OCI-LY1 (cell line): ENCODE data around the gene SLC41A2.

Experiments used
- H2AFZ ChIP-seq: fragments of 200-600 bp; sonication (generic), shearing (Covaris generic); 2 replicates; pipeline ENCODE4 v1.6.0; 2014; ENCODE audit warnings: antibody characterized with exemption, mild to moderate bottlenecking, low read length
- H3F3A ChIP-seq: fragments of 200-600 bp; sonication (generic), shearing (Covaris generic); 2 replicates; pipeline ENCODE4 v1.6.0; 2014; ENCODE audit warnings: mild to moderate bottlenecking, antibody characterized with exemption, low read length, moderate library complexity; ENCODE audit not compliant: insufficient read depth
- H3K27ac ChIP-seq: fragments of 200-600 bp; sonication (generic); 2 replicates; pipeline ENCODE4 v1.5.1; 2014; ENCODE audit warnings: low read length, mixed run types, mild to moderate bottlenecking, low read depth; ENCODE audit not compliant: poor library complexity, severe bottlenecking
- H3K27me3 ChIP-seq: fragments of 200-600 bp; sonication (generic); 2 replicates; pipeline ENCODE4 v1.6.0; 2014; ENCODE audit warnings: antibody characterized with exemption, mild to moderate bottlenecking, low read length, moderate library complexity; ENCODE audit not compliant: insufficient read depth
- H3K36me3 ChIP-seq: fragments of 200-600 bp; sonication (generic); 2 replicates; pipeline ENCODE4 v1.6.1; 2014; ENCODE audit warnings: mild to moderate bottlenecking, antibody characterized with exemption, low read length, moderate library complexity, mixed read lengths; ENCODE audit not compliant: insufficient read depth
- H3K4me1 ChIP-seq: fragments of 200-600 bp; sonication (generic); 2 replicates; pipeline ENCODE4 v1.5.1; 2014; ENCODE audit warnings: mild to moderate bottlenecking, low read length, moderate library complexity; ENCODE audit not compliant: insufficient read depth, severe bottlenecking
- H3K4me2 ChIP-seq: fragments of 200-600 bp; sonication (generic), shearing (Covaris generic); 2 replicates; pipeline ENCODE4 v1.6.1; 2014; ENCODE audit warnings: low read length
- H3K4me3 ChIP-seq: fragments of 200-600 bp; sonication (generic); 2 replicates; pipeline ENCODE4 v1.5.1; 2014; ENCODE audit warnings: low read length, low read depth, mild to moderate bottlenecking, mixed read lengths; ENCODE audit not compliant: poor library complexity, severe bottlenecking
- H3K79me2 ChIP-seq: fragments of 200-600 bp; shearing (Covaris generic); 2 replicates; pipeline ENCODE4 v1.6.1; 2016; ENCODE audit warnings: mixed run types, low read length, mixed read lengths; ENCODE audit not compliant: insufficient read depth
- H3K9ac ChIP-seq: fragments of 200-600 bp; sonication (generic), shearing (Covaris generic); 2 replicates; pipeline ENCODE4 v1.6.1; 2014; ENCODE audit warnings: mild to moderate bottlenecking, low read length, mixed read lengths
- H3K9me2 ChIP-seq: fragments of 200-600 bp; sonication (generic), shearing (Covaris generic); 2 replicates; pipeline ENCODE4 v1.6.1; 2014; ENCODE audit warnings: low read depth, mild to moderate bottlenecking, low read length, mixed read lengths
- H3K9me3 ChIP-seq: fragments of 200-600 bp; shearing (Covaris generic); 2 replicates; pipeline ENCODE4 v1.6.1; 2014; ENCODE audit warnings: low read length, mixed read lengths
- H4K20me1 ChIP-seq: fragments of 200-600 bp; sonication (generic), shearing (Covaris generic); 2 replicates; pipeline ENCODE4 v1.6.0; 2016; ENCODE audit warnings: mild to moderate bottlenecking, low read length; ENCODE audit not compliant: insufficient read depth
- CTCF ChIP-seq: fragments of 200-600 bp; sonication (generic), shearing (Covaris generic); IDR thresholded peaks from 2 replicates; pipeline ENCODE4 v1.5.1; 2017; ENCODE audit warnings: mild to moderate bottlenecking, antibody characterized with exemption, low read length, moderate library complexity, mixed read lengths
- EZH2 ChIP-seq: fragments of 200-600 bp; sonication (generic), shearing (Covaris generic); IDR thresholded peaks from 2 replicates; pipeline ENCODE4 v1.8.0; 2017; ENCODE audit warnings: borderline replicate concordance, mixed run types, mild to moderate bottlenecking, antibody characterized with exemption, low read length, moderate library complexity, mixed read lengths

Gene SLC41A2

GRCh38 chr12:104964167-104964855, 6.2 kb upstream of the SLC41A2 start:
- Histone ChIP-seq H3K9me2 (no peaks in the 10 kb centered on the region), H4K20me1 (no peaks in the 10 kb centered on the region), H3K27ac (no peak overlapping the region), H3K27me3 (no peaks in the 10 kb centered on the region), H3K4me1 (peaks cover under 1% of the 10 kb centered on the region), H3F3A (no peaks in the 10 kb centered on the region), H3K79me2 (no peaks in the 10 kb centered on the region), H3K9me3 (no peaks in the 10 kb centered on the region), H3K36me3 (no peaks in the 10 kb centered on the region), H2AFZ (no peak overlapping the region), H3K9ac (no peak overlapping the region), H3K4me2 (no peak overlapping the region), H3K4me3 (no peak overlapping the region)
- no peak for TF ChIP-seq CTCF
- TF ChIP-seq EZH2: no peak

- H3K9me3 ChIP-seq: no peaks in the 10 kb centered on the region
- no peak overlapping the region for H2AFZ ChIP-seq
- H3K27ac ChIP-seq: no peak overlapping the region
- H3K27me3 ChIP-seq: no peaks in the 10 kb centered on the region
- H3K9ac ChIP-seq: no peak overlapping the region
- H3K4me3 ChIP-seq: no peak overlapping the region
- H3K36me3 ChIP-seq: no peaks in the 10 kb centered on the region
- H3K79me2 ChIP-seq: no peaks in the 10 kb centered on the region
- no peaks in the 10 kb centered on the region for H3F3A ChIP-seq
- no peak overlapping the region for H3K4me2 ChIP-seq
- no peaks in the 10 kb centered on the region for H4K20me1 ChIP-seq
- H3K9me2 ChIP-seq: no peaks in the 10 kb centered on the region
- peaks cover 6% of the 10 kb centered on the region for H3K4me1 ChIP-seq
- no peak for TF ChIP-seq CTCF
- no peak for TF ChIP-seq EZH2
These were observed 5.7 kb upstream of the SLC41A2 start for GRCh38 chr12:104963757-104964156.

GRCh38 chr12:104960464-104960863, 2.4 kb upstream of the SLC41A2 start:
- H3K79me2 ChIP-seq: no peaks in the 10 kb centered on the region
- no peaks in the 10 kb centered on the region for H3K27me3 ChIP-seq
- no peaks in the 10 kb centered on the region for H3K9me3 ChIP-seq
- no peak overlapping the region for H3K27ac ChIP-seq
- H3K4me1 ChIP-seq: peaks cover 16% of the 10 kb centered on the region
- no peak overlapping the region for H3K4me2 ChIP-seq
- TF ChIP-seq EZH2: no peak
- no peaks in the 10 kb centered on the region for H3F3A ChIP-seq
- H2AFZ ChIP-seq: no peak overlapping the region
- H3K9ac ChIP-seq: no peak overlapping the region
- H3K36me3 ChIP-seq: no peaks in the 10 kb centered on the region
- no peak overlapping the region for H3K4me3 ChIP-seq
- no peaks in the 10 kb centered on the region for H3K9me2 ChIP-seq
- H4K20me1 ChIP-seq: no peaks in the 10 kb centered on the region

- no peaks in the 10 kb centered on the region for H3K27me3 ChIP-seq
- TF ChIP-seq EZH2: no peak
- TF ChIP-seq CTCF: no peak
- H3K36me3 ChIP-seq: no peaks in the 10 kb centered on the region
- H4K20me1 ChIP-seq: no peaks in the 10 kb centered on the region
- H3K9me2 ChIP-seq: no peaks in the 10 kb centered on the region
- H3K79me2 ChIP-seq: no peaks in the 10 kb centered on the region
- peaks cover 16% of the 10 kb centered on the region for H3K4me1 ChIP-seq
- no peak overlapping the region for H2AFZ ChIP-seq
- peak overlapping the region; percentile 83 for H3K4me3 ChIP-seq
- no peaks in the 10 kb centered on the region for H3F3A ChIP-seq
- H3K9ac ChIP-seq: no peak overlapping the region
- no peaks in the 10 kb centered on the region for H3K9me3 ChIP-seq
- H3K27ac ChIP-seq: no peak overlapping the region
- peak overlapping the region; percentile 88 for H3K4me2 ChIP-seq
These were observed 1.3 kb upstream of the SLC41A2 start for GRCh38 chr12:104959335-104959841.
